Calu3 (cell line): ENCODE data around the gene C15orf61. TPM values are rescaled to one million over a fixed set of nuclear protein-coding genes. Genes with fewer than 3 reads are reported as not detected.

Experiments used
- BruUV-seq: library from RNA; stranded (reverse); fragments of 400-500 nt; replicated peaks from 2 replicates; lab custom pipeline; 2021; lab: Mats Ljungman, UMichigan
- CTCF ChIA-PET: fragments of 300-600 bp; sonication (Branson Sonifier 250); formaldehyde crosslinking; loops from one replicate; lab custom pipeline; 2022; ENCODE audit warnings: antibody characterized with exemption; lab: Charles Lee
- DNase-seq: peaks from one replicate; pipeline ENCODE4 v3.0.0; 2022
- H3K27ac Mint-ChIP-seq: one replicate; pipeline ENCODE4 v1.8.0; 2022; ENCODE audit warnings: mixed read lengths; ENCODE audit not compliant: unreplicated experiment
- H3K27me3 Mint-ChIP-seq: one replicate; pipeline ENCODE4 v1.8.0; 2022; ENCODE audit warnings: mixed read lengths; ENCODE audit not compliant: unreplicated experiment
- H3K36me3 Mint-ChIP-seq: one replicate; pipeline ENCODE4 v1.8.0; 2022; ENCODE audit warnings: mild to moderate bottlenecking, moderate library complexity, mixed read lengths; ENCODE audit not compliant: insufficient read depth, unreplicated experiment
- H3K4me1 Mint-ChIP-seq: one replicate; pipeline ENCODE4 v1.8.0; 2022; ENCODE audit warnings: mild to moderate bottlenecking, low read depth, mixed read lengths; ENCODE audit not compliant: unreplicated experiment
- H3K4me3 Mint-ChIP-seq: one replicate; pipeline ENCODE4 v1.8.0; 2022; ENCODE audit warnings: mild to moderate bottlenecking, low read depth, moderate library complexity, mixed read lengths; ENCODE audit not compliant: unreplicated experiment
- H3K9me3 Mint-ChIP-seq: one replicate; pipeline ENCODE4 v1.8.0; 2022; ENCODE audit warnings: low read depth, mixed read lengths; ENCODE audit not compliant: unreplicated experiment
- intact Hi-C: fragments of 100-400 bp; cut with micrococcal nuclease; formaldehyde crosslinking; loops from one replicate; pipeline ENCODE4 v1.10.0; 2022; ENCODE audit not compliant: unreplicated experiment
- total RNA-seq: library from RNA; stranded (reverse); gene quantifications from 2 replicates; pipeline ENCODE4 v1.2.3, GENCODE V29; 2022
- TF ChIP-seq, protein P1 (sequence below): fragments of 200-600 bp; IDR thresholded peaks from one replicate; pipeline ENCODE4 v1.8.0; 2022; ENCODE audit warnings: antibody characterized with exemption; ENCODE audit not compliant: unreplicated experiment

The C15orf61 gene
- total RNA-seq, 1 experiment from 2014 or later, result 7.3 TPM

DNA sequence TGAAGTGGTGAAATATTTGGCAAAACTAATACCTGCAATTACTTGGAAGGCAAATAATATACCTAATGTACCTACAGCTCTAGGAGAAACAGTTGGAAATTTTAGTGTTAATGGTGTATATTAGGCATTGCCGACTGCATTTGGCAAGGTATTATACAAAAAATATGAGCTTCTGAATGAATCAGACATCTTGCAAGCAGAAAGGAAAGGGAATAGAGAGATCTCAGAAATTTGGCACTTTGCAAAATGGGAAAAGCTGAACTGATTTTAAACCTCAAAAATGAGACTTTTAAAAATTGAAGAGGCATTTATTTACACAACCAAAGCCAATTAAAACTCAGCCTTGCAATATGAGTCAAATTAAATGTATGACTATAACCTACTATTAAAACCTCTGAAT is 40.2 kb upstream of the C15orf61 start:
- CTCF ChIA-PET, result no interaction called here
- Mint-ChIP-seq H3K36me3 (no peaks in the 10 kb centered on the region), H3K27me3 (no peaks in the 10 kb centered on the region), H3K27ac (no peak overlapping the region), H3K9me3 (no peaks in the 10 kb centered on the region), H3K4me3 (no peak overlapping the region), H3K4me1 (no peaks in the 10 kb centered on the region)
- intact Hi-C loops, result no loop called here
- no peak for DNase-seq
- TF ChIP-seq, protein P1, sequence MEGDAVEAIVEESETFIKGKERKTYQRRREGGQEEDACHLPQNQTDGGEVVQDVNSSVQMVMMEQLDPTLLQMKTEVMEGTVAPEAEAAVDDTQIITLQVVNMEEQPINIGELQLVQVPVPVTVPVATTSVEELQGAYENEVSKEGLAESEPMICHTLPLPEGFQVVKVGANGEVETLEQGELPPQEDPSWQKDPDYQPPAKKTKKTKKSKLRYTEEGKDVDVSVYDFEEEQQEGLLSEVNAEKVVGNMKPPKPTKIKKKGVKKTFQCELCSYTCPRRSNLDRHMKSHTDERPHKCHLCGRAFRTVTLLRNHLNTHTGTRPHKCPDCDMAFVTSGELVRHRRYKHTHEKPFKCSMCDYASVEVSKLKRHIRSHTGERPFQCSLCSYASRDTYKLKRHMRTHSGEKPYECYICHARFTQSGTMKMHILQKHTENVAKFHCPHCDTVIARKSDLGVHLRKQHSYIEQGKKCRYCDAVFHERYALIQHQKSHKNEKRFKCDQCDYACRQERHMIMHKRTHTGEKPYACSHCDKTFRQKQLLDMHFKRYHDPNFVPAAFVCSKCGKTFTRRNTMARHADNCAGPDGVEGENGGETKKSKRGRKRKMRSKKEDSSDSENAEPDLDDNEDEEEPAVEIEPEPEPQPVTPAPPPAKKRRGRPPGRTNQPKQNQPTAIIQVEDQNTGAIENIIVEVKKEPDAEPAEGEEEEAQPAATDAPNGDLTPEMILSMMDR, result no peak
- no TSS peak for BruUV-seq

DNA sequence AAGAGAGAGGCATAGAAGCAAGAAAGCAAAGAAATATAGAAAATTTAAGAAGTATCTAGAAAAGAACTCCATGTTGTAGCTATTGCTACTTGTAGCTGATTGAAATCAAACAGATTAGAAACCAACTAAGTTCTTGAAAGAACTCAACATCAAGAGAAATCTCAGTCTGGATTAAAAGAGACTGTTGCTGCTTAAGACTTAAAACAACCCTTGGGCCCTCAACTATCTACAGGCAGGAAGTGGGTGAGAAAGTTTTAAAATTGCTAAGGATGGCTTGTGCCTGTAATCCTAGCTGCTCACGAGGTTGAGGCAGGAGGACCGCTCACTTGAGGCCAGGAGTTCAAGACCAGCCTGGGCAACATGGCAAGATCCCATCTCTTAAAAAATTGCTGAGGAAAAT is 39.3 kb upstream of the C15orf61 start:
- Mint-ChIP-seq H3K36me3 (no peaks in the 10 kb centered on the region), H3K27ac (no peak overlapping the region), H3K4me3 (no peak overlapping the region), H3K27me3 (no peaks in the 10 kb centered on the region), H3K9me3 (no peaks in the 10 kb centered on the region), H3K4me1 (no peaks in the 10 kb centered on the region)
- BruUV-seq, result no TSS peak
- CTCF ChIA-PET, result no interaction called here
- TF ChIP-seq, protein P1, result no peak
- no peak for DNase-seq
- intact Hi-C loops, result no loop called here

DNA sequence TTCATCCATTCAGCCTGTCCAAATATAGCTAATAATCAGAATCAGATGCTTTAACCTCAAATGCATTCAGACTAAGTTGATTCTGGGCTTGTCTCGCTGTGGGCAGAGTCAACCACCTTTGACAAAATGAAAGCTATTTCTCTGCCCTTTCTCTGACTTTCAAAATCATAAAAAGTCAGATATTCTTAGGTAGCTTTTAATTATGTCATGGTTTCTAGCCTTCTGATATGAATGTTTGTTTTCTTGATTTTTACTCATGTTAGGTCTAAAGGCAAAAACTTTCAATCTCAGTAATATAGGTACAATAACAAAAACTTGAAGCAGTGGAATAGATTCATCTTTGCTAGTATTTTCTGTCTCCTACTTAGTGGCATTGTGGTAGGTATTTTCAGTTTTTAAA is 25.3 kb upstream of the C15orf61 start:
- intact Hi-C loops, result no loop called here
- CTCF ChIA-PET, result no interaction called here
- no peaks in the 10 kb centered on the region for H3K9me3 Mint-ChIP-seq
- no peak overlapping the region for H3K4me3 Mint-ChIP-seq
- H3K4me1 Mint-ChIP-seq, result no peaks in the 10 kb centered on the region
- H3K27ac Mint-ChIP-seq, result no peak overlapping the region
- no peaks in the 10 kb centered on the region for H3K36me3 Mint-ChIP-seq
- no TSS peak for BruUV-seq
- TF ChIP-seq, protein P1, result no peak
- no peak for DNase-seq
- no peaks in the 10 kb centered on the region for H3K27me3 Mint-ChIP-seq

- H3K4me3 Mint-ChIP-seq, result no peak overlapping the region
- H3K4me1 Mint-ChIP-seq, result no peaks in the 10 kb centered on the region
- no TSS peak for BruUV-seq
- CTCF ChIA-PET, result interaction anchor here (1.2 to 1.4 kb wide), 3 partner anchors 9 to 331 kb away, joined by 4 to 6 read pairs (median 4); no protein-coding TSS in a partner anchor
- H3K27me3 Mint-ChIP-seq, result no peaks in the 10 kb centered on the region
- intact Hi-C loops, result no loop called here
- no peak overlapping the region for H3K27ac Mint-ChIP-seq
- DNase-seq, result no peak
- no peaks in the 10 kb centered on the region for H3K9me3 Mint-ChIP-seq
- H3K36me3 Mint-ChIP-seq, result no peaks in the 10 kb centered on the region
- TF ChIP-seq, protein P1, result no peak
Measured at GRCh38 chr15:67501177-67501835, 19.6 kb upstream of the C15orf61 start.
